Astrocyte of the hippocampus (primary cell): Measurements from ENCODE around the gene PPP1CA.

Source experiments
- DNase-seq: peaks from one replicate; pipeline ENCODE4 v3.0.0; 2011; ENCODE audit warnings: low read depth, low spot score

Gene PPP1CA

DNA sequence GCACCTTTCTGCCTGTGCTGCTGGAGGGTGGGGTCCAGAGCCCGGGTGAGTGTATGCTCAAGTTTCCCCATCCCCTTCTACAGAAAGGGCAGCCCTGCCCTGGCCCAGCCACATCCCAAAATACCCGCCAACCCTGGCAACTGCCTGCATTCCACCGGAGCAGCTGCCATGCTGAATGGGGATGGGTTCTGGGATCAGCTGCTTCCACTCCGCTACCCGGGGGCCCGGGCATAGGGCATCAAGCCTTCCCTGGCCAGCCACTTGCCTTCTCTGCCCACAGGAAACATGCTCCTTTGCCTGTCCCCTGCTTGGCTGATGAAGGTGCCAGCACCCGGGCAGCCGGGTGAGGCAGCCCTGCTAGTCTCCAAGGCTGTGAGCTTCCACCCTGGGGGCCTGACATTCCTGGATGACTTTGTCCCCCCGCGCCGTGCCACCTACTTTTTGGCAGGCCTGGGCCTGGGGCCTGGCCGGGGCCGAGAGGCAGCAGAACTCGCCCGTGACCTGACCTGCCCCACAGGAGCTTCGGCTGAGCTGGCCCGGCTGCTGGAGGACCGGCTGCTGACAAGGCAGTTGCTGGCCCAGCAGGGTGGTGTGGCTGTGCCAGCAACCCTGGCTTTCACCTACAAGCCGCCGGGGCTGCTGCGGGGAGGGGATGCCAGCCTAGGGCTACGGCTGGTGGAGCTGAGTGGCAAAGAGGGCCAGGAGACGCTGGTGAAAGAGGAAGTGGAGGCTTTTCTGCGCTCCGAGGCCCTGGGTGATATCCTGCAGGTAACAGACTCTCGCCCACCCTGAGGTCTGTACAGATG lies 17.0 kb upstream of the PPP1CA start:
- peak; percentile 30 for DNase-seq

DNA sequence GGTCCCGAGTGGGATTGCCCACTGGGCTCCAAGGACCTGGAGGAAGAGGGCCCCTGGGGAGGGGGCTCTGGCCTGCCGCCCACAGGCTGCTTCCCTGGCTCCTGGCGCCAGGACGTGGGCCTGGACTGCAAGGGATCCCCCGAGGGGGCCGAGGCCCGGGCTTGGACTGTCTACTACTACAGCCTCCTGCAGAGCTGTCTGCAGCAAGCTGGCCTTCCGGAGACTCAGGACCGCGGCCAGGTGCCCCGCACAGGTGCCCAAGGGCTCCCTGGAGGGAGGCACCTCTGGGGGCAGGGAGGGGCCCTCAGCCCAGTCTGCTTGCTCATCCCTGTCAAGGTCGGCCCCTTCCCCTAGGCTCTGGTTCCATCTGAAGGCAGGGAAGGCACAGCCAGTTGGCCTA lies 15.8 kb upstream of the PPP1CA start:
- no peak for DNase-seq

DNA sequence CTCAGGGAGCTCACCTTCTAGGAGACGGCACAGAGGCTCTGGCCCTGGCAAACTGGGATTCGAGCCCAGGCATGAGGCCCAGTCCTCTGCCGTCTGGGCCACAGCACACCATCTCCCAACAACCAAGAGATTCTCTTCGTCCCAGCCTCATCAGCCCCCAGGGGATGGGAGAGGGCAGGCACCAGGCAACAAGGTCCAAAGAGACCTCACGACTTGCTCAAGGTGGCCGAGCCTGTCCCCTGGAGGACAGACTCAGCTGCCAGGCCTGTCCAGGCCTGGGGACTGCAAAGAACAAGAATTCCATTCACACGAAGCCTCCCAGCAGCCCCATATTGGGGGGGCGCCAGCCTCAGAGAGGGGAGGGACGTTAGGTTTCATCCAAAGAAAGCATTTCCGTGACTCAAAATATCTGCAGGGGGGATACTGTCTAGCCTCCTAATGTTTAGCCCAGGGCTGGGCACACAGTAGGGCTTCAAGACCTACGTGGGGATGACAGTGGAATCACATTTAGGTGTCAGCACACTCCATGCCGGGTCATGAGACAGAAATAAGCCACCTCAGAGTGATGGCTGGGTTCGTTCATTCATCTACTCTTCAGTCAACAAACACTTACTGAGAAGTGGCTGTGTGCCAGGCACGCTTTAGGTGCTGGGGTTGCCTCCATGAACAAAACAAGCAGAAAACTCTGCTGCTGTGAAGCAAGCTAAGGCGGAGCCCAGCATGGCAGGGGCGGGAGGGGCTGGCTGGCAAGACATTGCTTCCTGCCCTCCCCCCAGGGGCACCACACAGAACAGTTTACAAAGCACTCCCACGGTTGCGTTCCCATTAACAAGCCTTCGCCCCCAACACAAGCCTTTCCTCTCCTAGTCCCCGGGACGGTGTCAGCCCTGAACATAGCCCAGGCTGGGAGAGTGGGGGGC lies 15.0 kb upstream of the PPP1CA start:
- peak; percentile 36 for DNase-seq

DNA sequence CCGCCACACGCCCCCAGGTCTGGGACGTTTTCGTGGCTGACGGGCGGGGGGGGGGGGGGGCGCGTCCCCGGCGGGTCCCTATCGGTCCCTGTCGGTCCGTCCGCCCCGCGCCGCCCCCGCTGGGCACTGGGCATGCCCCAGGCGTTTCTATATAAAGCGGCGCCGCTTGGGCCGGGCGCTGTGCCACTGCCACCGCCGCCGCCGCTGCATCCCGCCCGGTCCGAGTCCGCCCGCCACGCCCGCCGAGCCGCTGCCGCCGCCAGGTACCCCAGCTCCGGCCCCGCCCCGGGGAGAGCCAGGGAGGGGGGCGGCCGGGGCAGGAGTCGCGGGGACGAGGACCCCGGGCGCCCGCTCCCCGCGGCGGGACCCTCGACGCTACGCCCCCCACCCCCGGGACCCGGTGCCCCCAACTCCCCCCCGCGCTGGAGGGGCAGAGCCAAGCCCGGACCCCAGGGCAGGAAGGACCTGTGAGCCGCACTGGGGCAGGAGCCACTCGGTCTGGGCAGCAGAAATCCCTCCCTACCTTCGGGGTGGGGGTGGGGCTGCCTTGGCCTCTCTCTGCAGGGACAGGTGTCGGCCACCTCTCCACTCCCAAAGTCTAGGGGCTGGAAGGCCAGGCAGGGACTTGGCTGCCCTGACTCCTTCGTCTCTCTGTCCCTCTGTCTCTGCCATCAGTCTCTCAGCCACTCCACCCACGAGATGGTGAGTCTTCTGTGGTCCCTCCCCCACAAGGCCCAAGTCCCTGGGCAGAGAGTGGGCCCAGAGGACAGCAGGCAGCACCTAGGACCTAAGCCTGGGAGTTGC lies 14.0 kb upstream of the PPP1CA start, which contains the start of gene CARNS1:
CARNS1 (plus strand) TSS at position 178 of the 804 bp plus-strand sequence; CDS start at position 700, 522 bp downstream.
- DNase-seq: no peak

DNA sequence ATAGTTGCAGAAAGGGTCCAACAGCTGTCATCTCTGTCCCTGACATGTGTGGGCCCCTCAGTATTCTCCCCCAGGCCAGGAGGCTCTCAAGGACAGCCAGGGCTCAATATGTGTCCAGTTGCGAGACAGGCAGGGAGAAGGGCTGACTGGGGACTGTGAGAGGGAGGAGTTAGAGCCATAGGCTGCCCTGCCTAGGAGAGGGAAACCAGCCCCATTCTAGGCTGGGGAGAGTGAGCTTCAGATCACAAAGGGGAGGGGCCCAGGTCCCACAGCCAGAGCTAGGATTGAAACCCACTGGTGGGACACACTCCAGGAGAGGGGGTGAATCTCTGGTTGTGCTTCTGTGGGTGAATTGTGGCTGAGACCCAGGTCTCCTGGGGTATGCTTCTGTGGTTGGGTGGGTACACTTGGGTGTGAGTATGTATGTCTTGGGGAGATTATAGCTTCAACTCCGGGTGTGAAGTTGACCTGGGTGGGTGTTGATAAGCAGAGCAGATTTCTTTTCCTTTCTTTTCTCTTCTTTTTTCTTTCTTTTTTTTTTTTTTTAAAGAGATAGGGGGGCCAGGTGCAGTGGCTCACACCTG lies 11.7 kb upstream of the PPP1CA start:
- DNase-seq: no peak

DNA sequence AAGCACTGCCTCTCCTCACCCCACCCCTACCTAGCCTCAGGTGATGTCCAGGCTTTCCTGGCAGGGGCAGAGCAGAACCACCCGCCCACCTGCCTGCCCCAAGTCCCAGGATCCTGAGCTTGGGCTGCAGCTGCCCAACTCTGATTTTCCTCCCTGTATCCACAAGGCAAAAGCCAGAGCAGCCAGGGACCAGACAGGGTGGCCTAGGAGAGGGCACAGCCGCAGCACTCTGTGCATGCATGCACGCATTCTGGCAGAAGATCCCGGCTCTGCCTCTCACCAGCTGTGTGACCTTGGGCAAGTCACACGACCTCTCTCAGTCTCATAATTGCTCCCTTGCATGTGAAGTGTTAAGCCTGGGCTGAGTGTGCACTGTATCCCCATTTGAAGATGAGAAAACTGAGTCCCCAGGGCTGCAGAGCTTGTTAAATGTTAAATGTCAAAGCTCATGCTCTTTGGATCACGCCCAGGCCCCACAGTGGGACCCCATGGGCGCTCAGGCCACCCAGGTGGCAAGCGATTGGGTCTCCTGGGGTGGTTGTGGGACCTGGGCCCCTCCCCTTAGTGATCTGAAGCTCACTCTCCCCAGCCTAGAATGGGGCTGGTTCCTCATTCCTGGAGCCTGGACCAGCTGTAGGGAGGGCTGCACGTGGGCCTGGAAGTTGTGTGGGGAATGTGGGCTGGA lies 11.0 kb upstream of the PPP1CA start:
- DNase-seq: no peak

DNA sequence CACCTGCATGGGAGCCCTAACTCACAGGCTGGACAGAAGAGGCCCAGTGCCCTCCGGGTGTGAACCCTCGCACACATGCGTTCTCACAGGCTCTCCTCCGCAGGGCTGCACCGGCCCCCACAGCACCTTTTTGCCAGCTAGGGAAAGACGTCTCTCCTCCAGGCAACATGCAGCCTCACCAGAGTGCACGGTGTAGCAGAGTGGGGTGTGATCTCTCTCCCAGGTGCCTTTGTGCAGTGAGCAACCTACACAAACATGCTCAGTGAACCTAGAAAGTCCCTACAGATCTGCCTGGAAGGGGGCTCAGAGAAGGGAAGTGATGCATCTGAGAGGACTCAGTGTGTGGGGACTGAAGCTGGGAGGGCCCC lies 10.1 kb upstream of the PPP1CA start:
- no peak for DNase-seq

DNA sequence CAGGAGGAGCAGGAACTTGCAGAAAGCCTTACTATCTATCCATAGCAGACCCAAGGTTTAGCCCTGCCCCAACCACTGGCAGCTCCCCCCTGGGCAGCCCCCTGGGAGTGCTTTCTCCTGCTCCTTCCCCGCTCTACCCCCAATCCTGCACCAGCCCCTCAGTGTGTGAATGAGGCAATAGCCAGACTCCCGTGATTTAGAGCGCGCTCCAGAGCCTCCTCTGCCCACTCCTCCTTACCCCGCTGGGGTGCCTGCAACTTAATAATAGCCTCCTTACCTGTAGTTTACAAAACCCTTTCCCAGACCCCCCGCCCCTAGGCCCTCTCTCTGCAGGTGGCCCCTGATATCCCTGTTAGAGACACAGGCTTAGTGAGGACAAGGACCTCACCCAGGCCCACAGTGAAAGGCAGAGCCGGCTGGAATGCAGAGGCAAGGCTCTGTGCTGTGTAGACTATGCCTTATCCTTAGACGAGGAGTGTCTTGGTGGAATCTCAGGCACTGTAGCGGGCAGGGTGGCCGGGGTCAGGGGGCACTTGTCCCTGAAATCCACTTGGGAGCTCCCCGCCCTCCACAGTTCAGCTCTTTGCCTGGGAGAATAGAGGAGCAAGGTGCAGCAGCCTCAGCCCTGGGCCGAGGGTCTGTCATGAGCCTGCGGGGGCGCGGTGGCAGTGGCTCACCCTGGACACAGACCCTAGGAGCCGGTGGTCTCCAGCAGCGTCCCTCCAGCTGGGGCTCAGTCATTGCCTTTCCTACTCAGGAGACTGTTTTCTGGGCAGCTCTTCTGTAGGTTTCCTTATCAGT lies 9.5 kb upstream of the PPP1CA start:
- no peak for DNase-seq

DNA sequence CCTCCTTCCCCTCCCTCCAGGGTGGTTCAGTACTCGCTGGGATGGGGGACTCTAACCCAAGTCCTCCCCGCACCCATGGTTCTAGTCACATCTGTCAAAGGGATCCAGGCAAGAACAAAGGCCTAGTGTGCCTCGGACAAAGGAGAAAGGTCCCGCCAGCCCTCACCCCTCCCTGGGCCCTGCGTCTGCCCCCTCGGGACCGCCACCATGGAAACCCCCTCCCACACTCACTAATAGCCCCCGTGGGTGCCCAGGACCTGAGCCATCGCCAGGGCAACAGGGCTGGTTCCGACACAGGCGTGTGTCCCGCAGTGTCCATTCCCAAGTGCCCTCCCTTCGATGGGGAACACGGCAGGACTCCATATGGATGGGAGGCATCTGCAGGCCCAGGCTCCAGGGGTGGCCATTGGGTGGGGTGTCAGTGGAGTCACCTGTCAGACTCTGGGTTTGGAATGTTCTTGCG lies 8.7 kb upstream of the PPP1CA start:
- DNase-seq: no peak

DNA sequence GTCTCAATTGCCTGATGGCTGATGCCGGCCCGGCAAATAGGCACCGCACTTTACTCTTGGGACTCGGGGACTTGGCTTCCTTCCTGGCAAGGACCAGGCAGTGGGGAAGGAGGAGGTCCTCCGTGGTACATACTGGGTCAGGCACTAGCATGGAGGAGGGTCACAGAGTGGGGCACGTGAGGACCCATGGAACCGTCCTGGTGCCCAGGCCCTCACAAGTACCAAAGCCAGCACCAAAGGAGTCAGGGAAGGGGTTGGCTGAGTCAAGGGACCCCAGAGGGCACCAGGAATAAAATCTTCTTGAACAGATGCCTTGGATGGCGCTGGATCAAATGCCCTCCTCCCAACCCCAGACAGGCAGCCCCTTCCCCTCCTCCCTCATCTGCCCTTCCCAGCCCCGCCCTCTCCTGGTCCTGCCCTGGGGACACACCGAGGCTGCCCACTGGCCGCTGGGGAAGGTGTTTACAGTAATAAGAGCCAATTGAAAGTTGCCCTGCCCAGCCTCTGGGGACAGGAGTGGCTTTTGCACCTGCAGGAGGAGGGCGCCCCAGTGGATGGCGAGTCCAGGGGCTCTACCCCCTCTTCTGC lies 8.2 kb upstream of the PPP1CA start:
- no peak for DNase-seq

DNA sequence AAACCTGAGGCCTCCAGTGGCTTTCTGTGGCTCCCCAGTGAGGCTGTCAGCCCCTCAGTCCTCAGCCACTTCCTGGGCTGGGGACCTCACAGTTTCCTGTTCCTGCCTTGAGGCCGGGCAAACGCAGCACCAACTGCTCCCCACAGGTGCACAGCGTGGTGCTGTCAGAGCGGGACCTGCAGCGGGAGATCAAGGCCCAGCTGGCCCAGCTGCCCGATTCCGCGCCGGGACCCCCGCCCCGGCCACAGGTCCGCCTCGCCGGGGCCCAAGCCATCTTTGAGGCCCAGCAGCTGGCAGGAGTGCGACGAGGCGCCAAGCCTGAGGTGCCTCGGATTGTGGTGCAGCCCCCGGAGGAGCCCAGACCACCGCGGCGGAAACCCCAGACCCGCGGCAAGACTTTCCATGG lies 7.6 kb upstream of the PPP1CA start:
- no peak for DNase-seq

DNA sequence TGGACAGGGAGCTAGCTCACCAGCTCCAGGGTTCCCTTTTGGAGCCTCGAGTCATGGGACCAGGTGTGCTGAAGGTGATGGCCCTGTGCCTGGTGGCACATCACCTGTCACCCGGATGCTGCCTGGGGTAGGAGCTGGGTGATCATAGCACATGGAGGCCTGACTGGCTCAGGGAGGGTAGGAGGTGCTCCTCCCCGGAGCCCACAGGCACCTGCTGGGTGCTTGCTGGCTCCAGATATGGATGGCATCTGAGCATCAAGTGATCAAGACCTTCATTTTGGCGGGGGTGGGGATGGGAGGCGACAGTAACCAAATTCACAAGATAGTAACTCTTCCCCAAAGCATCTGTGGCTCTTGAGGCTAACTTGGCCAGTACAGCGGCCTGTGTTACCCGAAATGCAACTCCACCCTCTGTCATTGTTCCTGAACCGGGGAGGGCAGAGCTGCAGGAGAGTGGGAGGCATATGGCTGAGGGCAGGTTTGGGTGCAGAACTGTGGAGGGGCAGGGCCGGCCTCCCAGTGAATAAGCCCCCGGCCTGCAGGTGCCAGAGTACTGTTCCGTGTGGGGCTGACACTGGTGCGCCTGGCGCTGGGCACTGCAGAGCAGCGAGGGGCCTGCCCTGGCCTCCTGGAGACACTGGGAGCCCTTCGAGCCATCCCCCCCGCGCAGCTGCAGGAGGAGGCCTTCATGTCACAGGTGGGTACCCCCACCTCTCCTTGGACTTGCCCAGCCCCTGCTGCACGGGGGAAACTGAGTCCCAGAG lies 7.0 kb upstream of the PPP1CA start:
- DNase-seq: no peak

DNA sequence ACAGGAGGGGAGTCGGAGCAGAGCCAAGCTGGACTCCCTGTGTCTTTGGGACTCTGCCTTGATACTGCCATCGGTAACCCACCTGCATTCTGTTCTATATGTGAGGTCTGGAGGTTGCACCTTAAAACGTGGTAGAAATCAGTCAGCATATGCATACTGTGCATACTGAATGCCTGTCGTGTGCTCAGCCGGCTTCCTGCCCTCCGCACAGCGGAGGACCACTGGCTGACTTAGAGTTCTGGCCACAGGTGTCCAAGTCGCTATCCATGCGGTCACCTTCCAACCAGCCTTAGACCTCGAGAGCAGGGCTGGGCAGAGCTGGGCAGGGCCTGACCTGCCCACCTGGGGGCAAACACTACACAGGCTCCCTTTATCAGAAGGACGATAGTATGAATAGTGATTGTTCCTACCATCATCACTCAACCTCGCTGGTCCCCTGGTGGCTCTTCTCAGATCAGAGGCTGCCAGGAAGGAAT lies 6.1 kb upstream of the PPP1CA start:
- DNase-seq: no peak

DNA sequence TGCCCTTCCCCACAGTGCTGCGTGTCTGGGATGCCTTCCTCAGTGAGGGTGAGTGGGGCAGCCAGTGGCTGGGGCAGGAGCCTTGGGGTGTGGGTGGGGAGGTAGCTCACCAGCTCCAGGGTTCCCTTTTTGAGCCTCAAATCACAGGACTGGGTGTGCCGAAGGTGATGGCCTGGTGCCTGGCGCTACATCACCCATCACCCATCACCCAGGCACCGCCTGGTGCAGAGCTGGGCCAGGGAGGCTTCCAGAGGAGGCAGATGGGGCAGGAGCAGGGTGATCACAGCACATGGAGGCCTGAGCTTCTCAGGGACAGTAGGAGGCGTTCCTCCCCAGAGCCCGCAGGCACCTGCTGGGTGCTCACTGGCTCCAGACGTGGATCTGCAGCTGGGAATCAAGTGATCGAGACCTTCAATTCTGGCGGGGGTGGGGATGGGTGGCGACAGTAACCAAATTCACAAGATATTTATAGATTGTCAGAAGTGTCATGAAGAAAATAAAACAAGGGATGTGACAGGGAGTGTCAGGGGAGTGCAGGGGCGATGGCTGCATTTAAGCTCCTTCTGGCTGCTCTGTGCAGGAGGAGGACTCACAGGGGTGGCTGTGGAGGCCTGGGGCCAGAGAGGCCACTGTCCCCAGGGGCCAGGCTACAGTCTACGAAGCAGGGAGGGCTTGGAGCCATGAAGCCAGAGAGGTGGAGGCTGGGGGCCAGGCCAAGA lies 5.5 kb upstream of the PPP1CA start:
- DNase-seq: no peak

DNA sequence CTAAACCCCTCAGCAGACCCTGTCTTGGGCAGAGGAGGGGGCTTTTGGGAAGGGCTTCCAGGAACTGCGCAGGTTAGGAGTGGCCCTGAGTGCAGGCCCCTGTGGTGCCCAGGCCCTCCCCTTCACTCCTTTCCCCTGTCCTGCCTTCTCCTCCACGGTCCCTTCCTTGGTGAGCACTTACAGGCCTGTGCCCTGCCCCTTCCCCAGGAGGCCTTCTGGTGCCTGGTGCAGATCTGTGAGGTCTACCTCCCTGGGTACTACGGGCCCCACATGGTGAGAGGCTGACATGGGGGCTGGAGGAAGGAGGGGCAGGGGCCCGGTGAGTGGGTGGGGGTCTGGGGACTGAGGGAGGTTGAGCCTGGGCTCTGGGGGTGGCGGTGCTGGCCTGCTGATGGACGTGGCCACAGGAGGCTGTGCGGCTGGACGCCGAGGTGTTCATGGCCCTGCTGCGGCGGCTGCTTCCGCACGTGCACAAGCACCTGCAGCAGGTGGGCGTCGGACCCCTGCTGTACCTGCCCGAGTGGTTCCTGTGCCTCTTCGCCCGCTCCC lies 4.8 kb upstream of the PPP1CA start:
- no peak for DNase-seq

DNA sequence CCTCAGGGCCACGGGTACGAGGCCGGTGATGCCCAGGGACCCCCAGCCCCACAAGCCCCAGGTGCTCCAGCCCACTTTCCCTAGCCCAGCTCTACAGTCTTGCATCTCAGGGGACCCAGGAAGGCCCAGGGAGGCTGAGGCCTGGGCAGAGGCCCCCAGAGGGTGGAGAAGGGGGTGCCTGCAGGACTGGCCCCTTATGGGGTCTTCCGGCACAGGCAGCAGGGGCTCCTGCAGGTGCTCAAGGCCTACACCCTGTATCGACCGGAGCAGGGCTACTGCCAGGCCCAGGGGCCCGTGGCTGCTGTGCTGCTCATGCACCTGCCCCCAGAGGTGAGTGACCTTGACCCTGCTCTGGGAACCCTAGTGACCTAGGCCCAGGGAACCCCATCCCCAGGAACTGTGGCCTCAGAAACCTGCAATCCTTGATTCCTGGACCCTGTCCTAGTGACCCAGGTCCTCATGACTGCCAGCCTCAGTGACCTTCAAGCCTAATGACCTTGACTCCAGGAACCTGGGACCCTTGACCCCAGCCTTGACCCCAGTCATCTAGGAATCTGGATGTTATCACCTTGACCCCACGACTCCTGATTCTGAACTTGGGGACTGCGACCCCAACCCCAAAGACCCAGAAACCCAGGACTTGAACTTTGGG lies 4.2 kb upstream of the PPP1CA start:
- no peak for DNase-seq

DNA sequence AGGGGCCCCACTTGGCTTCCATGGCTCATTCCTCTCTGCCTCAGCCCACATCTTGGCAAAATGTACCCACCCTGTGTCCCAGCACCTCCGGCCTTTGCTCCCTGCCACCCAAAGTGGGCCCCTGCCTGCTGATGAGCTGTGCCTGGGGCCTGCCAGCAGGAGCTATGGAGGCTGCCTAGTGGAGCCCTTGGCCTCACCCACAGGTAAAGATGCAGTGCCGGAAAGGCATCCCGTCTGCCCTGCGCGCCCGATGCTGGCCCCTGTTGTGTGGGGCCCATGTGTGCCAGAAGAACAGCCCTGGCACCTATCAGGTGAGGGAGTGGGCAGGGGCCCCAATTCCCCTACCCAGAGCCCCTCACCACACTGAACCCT lies 3.5 kb upstream of the PPP1CA start:
- DNase-seq: no peak
